Activated naive CD4-positive, alpha-beta T cell treated with anti-CD3 and anti-CD28 coated beads, Interleukin-2, amount 50 U/mL, for 16 hours (primary cell): ENCODE data around the gene SERINC5.
"Not testable (repeated sequence)": the region's sequence is repeated elsewhere in the genome, so short reads cannot be mapped to it uniquely, and the experiment has no call there.

Experiments used
- DNase-seq: peaks from one replicate; pipeline ENCODE4 v3.0.0-alpha.2; 2020

SERINC5 gene

GRCh38 chr5:80255811-80256712 is at the start of gene SERINC5:
SERINC5 (minus strand) TSS chr5:80256048; CDS start chr5:80255922, 126 bp downstream.
- DNase-seq = peak; percentile 85

GRCh38 chr5:80302636-80303035 is 46.8 kb upstream of the SERINC5 start:
- no peak for DNase-seq

DNA sequence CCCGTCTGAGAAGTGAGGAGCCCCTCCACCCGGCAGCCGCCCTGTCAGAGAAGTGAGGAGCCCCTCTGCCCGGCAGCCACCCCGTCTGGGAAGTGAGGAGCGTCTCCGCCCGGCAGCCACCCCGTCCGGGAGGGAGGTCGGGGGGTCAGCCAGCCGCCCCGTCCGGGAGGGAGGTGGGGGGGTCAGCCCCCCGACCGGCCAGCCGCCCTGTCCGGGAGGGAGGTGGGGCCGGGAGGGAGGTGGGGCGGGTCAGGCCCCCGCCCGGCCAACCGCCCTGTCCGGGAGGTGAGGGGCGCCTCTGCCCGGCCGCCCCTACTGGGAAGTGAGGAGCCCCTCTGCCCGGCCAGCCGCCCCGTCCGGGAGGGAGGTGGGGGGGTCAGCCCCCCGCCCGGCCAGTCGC is 45.5 kb upstream of the SERINC5 start:
- DNase-seq = not testable (repeated sequence)

DNA sequence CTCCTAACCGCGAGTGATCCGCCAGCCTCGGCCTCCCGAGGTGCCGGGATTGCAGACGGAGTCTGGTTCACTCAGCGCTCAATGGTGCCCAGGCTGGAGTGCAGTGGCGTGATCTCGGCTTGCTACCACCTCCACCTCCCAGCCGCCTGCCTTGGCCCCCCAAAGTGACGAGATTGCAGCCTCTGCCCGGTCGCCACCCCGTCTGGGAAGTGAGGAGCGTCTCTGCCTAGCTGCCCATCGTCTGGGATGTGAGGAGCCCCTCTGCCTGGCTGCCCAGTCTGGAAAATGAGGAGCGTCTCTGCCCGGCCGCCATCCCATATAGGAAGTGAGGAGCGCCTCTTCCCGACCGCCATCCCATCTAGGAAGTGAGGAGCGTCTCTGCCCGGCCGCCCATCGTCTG is 44.9 kb upstream of the SERINC5 start:
- not testable (repeated sequence) for DNase-seq

DNA sequence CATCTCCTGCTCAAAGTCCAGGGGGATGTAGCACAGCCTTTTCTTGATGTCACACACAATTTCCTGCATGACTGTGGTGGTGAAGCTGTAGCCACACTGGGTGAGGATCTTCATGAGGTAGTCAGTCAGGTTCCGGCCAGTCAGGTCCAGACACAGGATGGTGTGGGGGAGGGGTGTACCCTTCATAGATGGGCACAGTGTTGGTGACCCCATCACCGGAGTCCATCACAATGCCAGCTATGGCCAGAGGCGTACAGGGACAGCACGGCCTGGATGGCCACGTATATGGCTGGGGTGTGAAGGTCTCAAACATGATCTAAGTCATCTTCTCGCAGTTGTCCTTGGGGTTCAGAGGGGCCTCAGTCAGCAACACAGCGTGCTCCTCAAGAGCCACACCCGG is 44.3 kb upstream of the SERINC5 start:
- DNase-seq = no peak

DNA sequence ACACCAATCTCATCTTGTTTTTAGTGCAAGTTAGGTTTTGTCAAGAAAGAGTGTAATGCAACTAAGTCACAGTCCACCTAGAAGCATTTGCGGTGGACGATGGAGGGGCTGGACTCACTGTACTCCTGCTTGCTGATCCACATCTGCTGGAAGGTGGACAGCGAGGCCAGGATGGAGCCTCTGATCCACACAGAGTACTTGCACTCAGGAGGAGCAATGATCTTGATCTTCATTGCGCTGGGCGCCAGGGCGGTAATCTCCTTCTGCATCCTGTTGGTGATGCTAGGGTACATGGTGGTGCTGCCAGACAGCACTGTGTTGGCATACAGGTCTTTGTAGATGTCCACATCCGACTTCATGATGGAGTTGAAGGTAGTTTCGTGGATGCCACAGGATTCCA is 43.8 kb upstream of the SERINC5 start:
- no peak for DNase-seq

DNA sequence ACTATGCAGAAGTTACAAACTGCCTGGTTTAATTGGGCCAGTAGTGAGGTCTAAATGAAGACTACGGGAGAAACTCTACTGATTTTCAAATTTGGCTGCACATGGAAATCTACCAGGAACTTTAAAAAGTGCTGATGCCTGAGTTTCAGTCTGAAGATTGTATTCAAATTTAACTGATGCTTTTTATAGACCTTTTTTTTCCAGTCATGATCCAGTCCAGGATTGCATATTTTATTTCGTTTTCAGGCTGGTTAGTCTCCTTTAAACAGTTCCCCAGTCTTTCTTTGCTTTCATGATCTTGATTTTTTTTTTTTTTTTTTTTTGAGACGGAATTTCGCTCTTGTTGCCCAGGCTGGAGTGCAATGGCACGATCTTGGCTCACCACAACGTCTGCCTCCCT is 40.3 kb upstream of the SERINC5 start:
- DNase-seq = no peak

GRCh38 chr5:80291761-80292160 is 35.9 kb upstream of the SERINC5 start:
- DNase-seq = no peak

DNA sequence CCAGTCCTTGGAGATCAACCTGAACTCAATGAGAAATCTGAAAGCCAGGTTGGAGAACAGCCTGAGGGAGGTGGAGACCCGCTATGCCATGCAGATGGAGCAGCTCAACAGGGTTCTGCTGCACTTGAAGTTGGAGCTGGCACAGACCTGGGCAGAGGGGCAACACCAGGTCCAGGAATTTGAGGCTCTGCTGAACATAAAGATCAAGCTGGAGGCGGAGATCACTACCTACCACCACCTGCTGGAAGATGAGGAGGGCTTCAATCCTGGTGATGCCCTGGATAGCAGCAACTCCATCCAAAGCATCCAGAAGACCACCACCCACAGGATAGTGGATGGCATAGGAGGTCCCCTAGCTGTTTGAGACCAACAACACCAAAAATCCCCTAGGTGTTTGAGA is 33.5 kb upstream of the SERINC5 start:
- no peak for DNase-seq

GRCh38 chr5:80288177-80288576 is 32.3 kb upstream of the SERINC5 start:
- no peak for DNase-seq

GRCh38 chr5:80284720-80285119 is 28.9 kb upstream of the SERINC5 start:
- DNase-seq = peak; percentile 36

DNA sequence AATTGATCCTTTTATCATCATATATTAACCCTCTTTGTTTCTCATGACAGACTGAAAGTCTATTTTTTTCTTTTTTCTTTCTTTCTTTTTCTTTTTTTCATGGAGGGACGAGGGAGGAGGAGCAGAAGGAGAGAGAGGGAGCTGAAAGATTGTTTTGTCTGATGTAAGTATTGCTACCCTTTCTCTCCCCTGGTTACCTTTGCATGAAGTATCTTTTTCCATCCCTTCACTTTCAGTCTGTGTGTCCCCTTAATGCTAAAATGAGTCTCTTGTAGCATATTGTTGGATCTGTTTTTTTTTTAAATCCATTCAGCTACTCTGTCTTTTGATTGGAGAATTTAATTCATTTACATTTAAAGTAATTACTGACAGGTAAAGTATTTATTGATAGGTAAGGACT is 27.5 kb upstream of the SERINC5 start:
- DNase-seq = no peak

DNA sequence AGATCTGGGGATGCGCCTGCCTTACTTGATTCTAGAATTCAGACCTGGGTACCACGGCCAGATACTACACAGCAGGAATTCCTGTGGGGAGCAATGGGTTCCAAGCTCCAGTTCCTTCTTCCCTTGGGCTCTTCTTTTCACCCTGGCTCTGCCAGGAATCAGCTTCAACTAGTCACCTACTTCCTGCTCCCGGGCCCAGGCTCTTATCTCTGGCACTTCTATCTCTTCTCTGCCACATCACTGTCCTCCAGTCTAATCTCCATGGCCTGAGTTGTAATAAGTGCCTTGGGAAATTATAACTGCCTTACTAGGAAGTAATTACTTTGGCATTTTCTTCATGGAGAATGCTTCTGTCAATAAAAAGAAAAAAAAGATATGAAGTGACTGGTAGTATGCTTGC is 26.2 kb upstream of the SERINC5 start:
- DNase-seq = no peak

GRCh38 chr5:80277191-80277590 is 21.3 kb upstream of the SERINC5 start:
- no peak for DNase-seq

DNA sequence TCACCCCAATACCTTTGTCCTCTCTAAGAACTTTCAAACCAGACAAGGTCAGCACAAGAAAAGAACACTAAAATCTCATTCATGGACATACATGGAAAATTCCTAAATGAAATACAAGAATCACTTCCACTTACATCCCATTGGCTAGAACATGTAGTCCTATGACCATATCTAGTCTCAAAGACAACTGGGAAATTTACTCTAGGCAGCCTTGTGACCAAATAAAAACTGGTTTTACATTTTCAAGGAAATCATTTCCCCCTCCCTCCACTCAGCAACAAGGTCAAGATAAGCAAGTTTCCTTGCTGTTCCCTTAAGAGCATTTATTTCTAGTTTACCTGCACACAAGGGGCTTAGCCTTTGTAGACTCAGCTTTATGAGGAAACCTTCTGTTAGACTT is 20.3 kb upstream of the SERINC5 start:
- DNase-seq = no peak

- DNase-seq = no peak
These were observed 19.5 kb upstream of the SERINC5 start for GRCh38 chr5:80275347-80275746.

- not testable (repeated sequence) for DNase-seq
These were observed 14.7 kb upstream of the SERINC5 start for GRCh38 chr5:80270543-80270942.

DNA sequence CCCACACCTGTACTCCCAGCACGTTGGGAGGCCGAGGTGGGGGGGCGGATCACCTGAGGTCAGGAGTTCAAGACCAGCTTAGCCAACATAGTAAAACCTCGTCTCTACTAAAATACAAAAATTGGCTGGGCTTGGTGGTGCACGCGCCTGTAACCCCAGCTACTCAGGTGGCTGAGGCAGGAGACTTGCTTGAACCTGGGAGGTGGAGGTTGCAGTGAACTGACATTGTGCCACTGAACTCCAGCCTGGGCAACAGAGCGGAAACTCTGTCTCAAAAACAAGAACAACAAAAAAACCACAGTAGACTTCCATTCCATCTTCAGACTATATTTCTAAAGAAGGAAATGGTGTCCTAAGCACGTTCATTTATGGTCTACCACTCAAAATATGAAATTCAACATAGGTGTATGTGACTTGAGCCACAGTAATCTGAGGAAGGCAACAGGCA is 14.2 kb upstream of the SERINC5 start:
- DNase-seq = no peak

DNA sequence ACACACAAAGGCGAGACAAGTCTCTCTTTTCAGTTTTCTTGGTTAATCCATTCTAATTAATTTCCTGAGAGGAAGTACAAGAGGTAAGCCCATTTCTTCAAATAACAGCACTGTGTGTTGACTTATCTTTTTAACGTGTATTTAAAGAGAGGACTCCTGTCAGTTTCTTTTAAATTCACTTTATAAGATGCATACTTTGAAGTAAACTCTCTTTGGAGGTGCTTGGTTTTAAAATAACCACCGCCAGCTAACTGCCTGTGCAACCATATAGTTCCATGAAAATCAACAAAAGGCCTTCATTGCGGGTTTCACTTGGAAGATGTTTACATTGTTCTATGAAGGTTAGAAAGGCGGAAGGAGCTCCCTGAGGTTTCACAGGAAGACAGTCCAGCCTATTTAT is 13.1 kb upstream of the SERINC5 start:
- no peak for DNase-seq

DNA sequence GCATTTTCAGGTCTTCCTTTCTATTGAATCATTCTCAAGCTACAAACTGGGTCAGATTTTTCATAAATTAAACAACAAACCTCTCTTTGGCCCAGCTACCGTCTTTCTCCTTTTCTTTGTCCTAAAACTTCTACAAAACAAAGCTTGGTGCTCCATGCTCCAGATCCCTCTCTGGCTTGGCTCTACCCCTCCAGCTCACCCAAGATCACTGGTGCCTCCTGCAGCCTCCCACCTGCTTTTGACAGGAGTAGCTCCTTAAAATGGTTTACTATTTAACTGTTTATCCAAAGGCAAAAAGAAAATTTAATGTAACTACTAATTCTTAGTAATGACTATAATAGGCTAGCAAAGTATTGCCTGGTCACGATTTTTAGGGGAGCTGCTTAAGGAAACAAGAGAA is 10.7 kb upstream of the SERINC5 start:
- DNase-seq = no peak

- DNase-seq = no peak
These were observed 4.6 kb upstream of the SERINC5 start for GRCh38 chr5:80260461-80260860.

DNA sequence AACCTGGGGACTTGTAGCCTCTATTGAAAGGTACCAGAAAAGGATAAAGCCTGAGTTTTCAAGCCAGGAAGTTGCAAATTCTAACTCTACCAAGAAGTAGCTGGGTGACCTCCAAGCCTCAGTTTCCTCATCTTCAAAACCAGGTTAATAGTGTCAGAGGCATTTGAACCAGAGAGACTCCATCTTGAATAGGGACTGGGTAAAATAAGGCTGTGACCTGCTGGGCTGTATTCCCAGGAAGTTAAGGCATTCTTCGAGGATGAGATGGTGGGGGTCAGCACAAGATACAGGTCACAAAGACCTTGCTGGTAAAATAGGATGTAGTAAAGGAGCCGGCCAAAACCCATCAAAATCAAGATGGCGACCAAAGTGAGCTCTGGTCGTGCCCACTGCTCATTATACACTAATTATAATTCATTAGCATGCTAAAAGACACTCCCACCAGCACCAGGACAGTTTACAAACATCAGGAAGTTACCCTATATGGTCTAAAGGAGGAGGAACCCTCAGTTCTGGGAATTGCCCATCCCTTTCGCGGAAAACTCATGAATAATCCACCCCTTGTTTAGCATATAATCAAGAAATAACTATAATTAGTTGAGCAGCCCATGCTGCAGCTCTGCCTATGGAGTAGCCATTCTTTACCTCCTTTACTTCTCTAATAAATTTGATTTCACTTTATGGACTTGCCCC is 3.8 kb upstream of the SERINC5 start:
- no peak for DNase-seq

GRCh38 chr5:80255431-80255810 is 427 bp downstream of the SERINC5 start:
- peak; percentile 55 for DNase-seq

GRCh38 chr5:80254767-80255430 is 949 bp downstream of the SERINC5 start:
- DNase-seq = no peak
